Endodermal cell (in vitro differentiated cells): ENCODE results near the gene FAM168A. TPM values are rescaled to one million over a fixed set of nuclear protein-coding genes. Genes with fewer than 3 reads are reported as not detected.
A peak's percentile ranks its signal among the peaks of the same experiment; 100 is the strongest.

Experiments
- DNase-seq: peaks from one replicate; pipeline ENCODE4 v3.0.0-alpha.2; 2017
- H3K27ac ChIP-seq: 2 replicates; pipeline ENCODE4 v1.5.1; 2013; ENCODE audit warnings: mild to moderate bottlenecking, low read depth, low read length, moderate library complexity
- H3K27me3 ChIP-seq: 2 replicates; pipeline ENCODE4 v1.6.1; 2013; ENCODE audit warnings: mild to moderate bottlenecking, low read length, moderate library complexity; ENCODE audit not compliant: insufficient read depth, control insufficient read depth, poor library complexity, severe bottlenecking
- H3K36me3 ChIP-seq: 2 replicates; pipeline ENCODE4 v1.7.0; 2013; ENCODE audit warnings: mild to moderate bottlenecking, low read length, moderate library complexity; ENCODE audit not compliant: control insufficient read depth, insufficient read depth
- H3K4me1 ChIP-seq: one replicate; pipeline ENCODE4 v1.7.0; 2013; ENCODE audit warnings: low read length; ENCODE audit not compliant: control insufficient read depth, insufficient read depth
- H3K4me3 ChIP-seq: 2 replicates; pipeline ENCODE4 v1.5.1; 2013; ENCODE audit warnings: mild to moderate bottlenecking, low read length, moderate library complexity
- H3K9ac ChIP-seq: 2 replicates; pipeline ENCODE4 v1.6.1; 2013; ENCODE audit warnings: mild to moderate bottlenecking, low read length, moderate library complexity; ENCODE audit not compliant: poor library complexity, severe bottlenecking; ENCODE audit errors: extremely low read depth
- H3K9me3 ChIP-seq: 2 replicates; pipeline ENCODE4 v1.6.1; 2013; ENCODE audit warnings: mild to moderate bottlenecking, low read length, moderate library complexity; ENCODE audit not compliant: control insufficient read depth
- H3K27ac Mint-ChIP-seq: 2 replicates; pipeline ENCODE4 v1.8.0; 2020; ENCODE audit warnings: mixed read lengths
- H3K27me3 Mint-ChIP-seq: 2 replicates; pipeline ENCODE4 v1.8.0; 2021; ENCODE audit warnings: mild to moderate bottlenecking, mixed read lengths; ENCODE audit not compliant: insufficient read depth
- H3K36me3 Mint-ChIP-seq: 2 replicates; pipeline ENCODE4 v1.8.0; 2020; ENCODE audit warnings: low read depth, mixed read lengths
- H3K4me1 Mint-ChIP-seq: 2 replicates; pipeline ENCODE4 v1.8.0; 2020; ENCODE audit warnings: mixed read lengths
- H3K4me3 Mint-ChIP-seq: 2 replicates; pipeline ENCODE4 v1.8.0; 2020; ENCODE audit warnings: mild to moderate bottlenecking, moderate library complexity, mixed read lengths
- H3K9me3 Mint-ChIP-seq: 2 replicates; pipeline ENCODE4 v1.8.0; 2020; ENCODE audit warnings: mild to moderate bottlenecking, mixed read lengths
- WGBS, 2 experiments: methylation state at CpG; one replicate each; pipeline versions ENCODE4 v1.1.5 to v1.1.7; 2013; ENCODE audit warnings: missing lambda C conversion rate in 2 of 2, mixed read lengths in 1 of 2; ENCODE audit not compliant: insufficient coverage in 1 of 2, insufficient read length in 1 of 2; 5-methylcytosine and 5-hydroxymethylcytosine counted together
- total RNA-seq, 2 donors: library from RNA; stranded (reverse); fragmentation: NEBNext Ultra II Directional in 1 of 2; extraction: Animal tissue kit (Norgen Biotek cat#: 25700) in 1 of 2; gene quantifications; 2 replicates in 1 of 2; 3 replicates in 1 of 2; pipeline ENCODE4 v1.2.1, GENCODE V29; 2021
- TF ChIP-seq, protein P1 (sequence below): fragments of 200-600 bp; sonication (generic); conservative IDR thresholded peaks from 2 replicates; pipeline ENCODE4 v1.5.0; 2021; ENCODE audit warnings: antibody characterized with exemption, mild to moderate bottlenecking

The FAM168A gene
- total RNA-seq, 2 donors from 2014 or later: 27.4 to 31.6 TPM

DNA sequence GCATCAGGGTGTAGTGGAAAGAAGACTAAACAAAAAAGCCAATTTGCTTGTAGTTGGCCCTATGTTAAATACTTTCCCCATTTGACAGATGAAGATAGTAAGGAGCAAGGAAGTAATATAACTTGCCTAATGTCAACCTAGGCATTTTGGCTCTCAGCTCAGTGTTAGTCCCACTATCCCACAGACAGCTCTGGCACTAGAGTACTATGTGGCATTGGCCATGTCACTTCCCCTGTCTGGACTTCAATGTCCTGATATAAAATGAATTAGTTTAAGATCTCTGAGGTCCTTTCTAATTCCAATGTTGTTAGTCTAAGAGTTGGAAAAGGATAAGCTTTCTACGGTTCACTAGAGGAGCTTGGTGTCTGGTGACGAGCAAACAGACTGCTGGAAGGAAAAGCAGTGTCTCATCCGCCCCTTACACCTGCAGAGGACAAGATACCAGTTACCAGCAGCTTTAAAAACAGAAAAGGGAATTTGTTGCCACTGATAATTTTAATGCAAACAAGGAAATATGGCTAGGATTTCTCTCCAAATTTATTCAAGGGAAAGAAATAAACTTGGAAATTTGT lies 129.2 kb downstream of the FAM168A start:
- 92% methylated on average over 3 of the region's 3 CpGs; no CpG with 5 or more reads in 1 of the 2 experiments for WGBS, 2 experiments

GRCh38 chr11:73467505-73467904 lies 130.4 kb downstream of the FAM168A start:
- Histone ChIP-seq H3K36me3 (no peaks in the 10 kb centered on the region), H3K27ac (no peak overlapping the region), H3K4me1 (no peaks in the 10 kb centered on the region), H3K9ac (no peak overlapping the region), H3K4me3 (no peak overlapping the region), H3K27me3 (no peaks in the 10 kb centered on the region), H3K9me3 (no peaks in the 10 kb centered on the region)
- no peaks in the 10 kb centered on the region for H3K27me3 Mint-ChIP-seq
- peaks cover 2% of the 10 kb centered on the region for H3K4me1 Mint-ChIP-seq
- 78 to 100% methylated on average over 1 to 2 of the region's 2 CpGs for WGBS, 2 experiments
- TF ChIP-seq, protein P1, sequence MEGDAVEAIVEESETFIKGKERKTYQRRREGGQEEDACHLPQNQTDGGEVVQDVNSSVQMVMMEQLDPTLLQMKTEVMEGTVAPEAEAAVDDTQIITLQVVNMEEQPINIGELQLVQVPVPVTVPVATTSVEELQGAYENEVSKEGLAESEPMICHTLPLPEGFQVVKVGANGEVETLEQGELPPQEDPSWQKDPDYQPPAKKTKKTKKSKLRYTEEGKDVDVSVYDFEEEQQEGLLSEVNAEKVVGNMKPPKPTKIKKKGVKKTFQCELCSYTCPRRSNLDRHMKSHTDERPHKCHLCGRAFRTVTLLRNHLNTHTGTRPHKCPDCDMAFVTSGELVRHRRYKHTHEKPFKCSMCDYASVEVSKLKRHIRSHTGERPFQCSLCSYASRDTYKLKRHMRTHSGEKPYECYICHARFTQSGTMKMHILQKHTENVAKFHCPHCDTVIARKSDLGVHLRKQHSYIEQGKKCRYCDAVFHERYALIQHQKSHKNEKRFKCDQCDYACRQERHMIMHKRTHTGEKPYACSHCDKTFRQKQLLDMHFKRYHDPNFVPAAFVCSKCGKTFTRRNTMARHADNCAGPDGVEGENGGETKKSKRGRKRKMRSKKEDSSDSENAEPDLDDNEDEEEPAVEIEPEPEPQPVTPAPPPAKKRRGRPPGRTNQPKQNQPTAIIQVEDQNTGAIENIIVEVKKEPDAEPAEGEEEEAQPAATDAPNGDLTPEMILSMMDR: no peak
- peaks cover 2% of the 10 kb centered on the region for H3K36me3 Mint-ChIP-seq
- no peak for DNase-seq
- H3K4me3 Mint-ChIP-seq: no peak overlapping the region
- H3K9me3 Mint-ChIP-seq: no peaks in the 10 kb centered on the region
- H3K27ac Mint-ChIP-seq: no peak overlapping the region

More for the DNA sequence above, 129.2 kb downstream of the FAM168A start:
- no peak overlapping the region for H3K9ac ChIP-seq
- H3K9me3 ChIP-seq: no peaks in the 10 kb centered on the region
- no peak overlapping the region for H3K27ac Mint-ChIP-seq
- no peaks in the 10 kb centered on the region for H3K9me3 Mint-ChIP-seq
- H3K27me3 Mint-ChIP-seq: no peaks in the 10 kb centered on the region
- no peaks in the 10 kb centered on the region for H3K4me1 ChIP-seq
- H3K27me3 ChIP-seq: no peaks in the 10 kb centered on the region
- no peaks in the 10 kb centered on the region for H3K36me3 Mint-ChIP-seq
- no peak overlapping the region for H3K4me3 ChIP-seq
- H3K4me3 Mint-ChIP-seq: no peak overlapping the region
- H3K27ac ChIP-seq: no peak overlapping the region
- TF ChIP-seq, protein P1: no peak
- H3K4me1 Mint-ChIP-seq: peaks cover 2% of the 10 kb centered on the region
- no peaks in the 10 kb centered on the region for H3K36me3 ChIP-seq
- no peak for DNase-seq

- no peaks in the 10 kb centered on the region for H3K27me3 ChIP-seq
- Mint-ChIP-seq H3K9me3 (no peaks in the 10 kb centered on the region), H3K4me3 (no peak overlapping the region), H3K27ac (no peak overlapping the region), H3K4me1 (peaks cover 2% of the 10 kb centered on the region), H3K27me3 (no peaks in the 10 kb centered on the region), H3K36me3 (peaks cover 2% of the 10 kb centered on the region)
- no peak overlapping the region for H3K27ac ChIP-seq
- WGBS, 2 experiments: no CpG with 5 or more reads among the region's 1 CpG
- no peaks in the 10 kb centered on the region for H3K9me3 ChIP-seq
- TF ChIP-seq, protein P1: peak; percentile 66
- no peak overlapping the region for H3K9ac ChIP-seq
- no peaks in the 10 kb centered on the region for H3K36me3 ChIP-seq
- no peaks in the 10 kb centered on the region for H3K4me1 ChIP-seq
- H3K4me3 ChIP-seq: no peak overlapping the region
- DNase-seq: no peak
These were observed 131.3 kb downstream of the FAM168A start for GRCh38 chr11:73466643-73467042.
